ENCODE measurements around the gene DLG5.

The DLG5 gene

GRCh38 chr10:77961668-77962067 lies 35.1 kb upstream of the DLG5 start:
- TF ChIP-seq ZNF274 (IDR thresholded peaks at IDR 0.05; ENCODE audit: low read depth, low read length), result no peak
- no peak overlapping the region for H3K4me3 ChIP-seq (ENCODE audit: low read length)

DNA sequence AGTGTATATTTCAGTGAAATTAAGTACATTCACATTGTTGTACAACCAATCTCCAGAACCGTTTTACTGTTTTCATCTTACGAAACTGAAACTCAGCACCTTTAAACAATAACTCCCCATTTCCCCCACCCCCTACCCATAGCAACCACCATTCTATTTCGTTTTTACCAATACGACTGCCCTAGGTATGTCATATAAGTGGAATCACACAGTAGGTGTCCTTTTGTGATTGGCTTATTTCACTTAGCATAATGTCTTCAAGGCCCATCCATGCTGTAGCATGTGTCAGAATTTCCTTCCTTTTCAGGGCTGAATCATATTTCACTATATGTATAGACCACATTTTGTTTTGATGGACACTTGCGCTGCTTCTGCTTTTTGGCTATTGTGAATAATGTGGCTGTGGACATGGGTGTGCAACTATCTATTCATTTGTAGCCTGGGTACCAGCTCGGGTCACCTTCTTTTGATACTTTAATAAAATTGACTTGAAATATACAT lies 34.3 kb upstream of the DLG5 start:
- no peak overlapping the region for H3K4me3 ChIP-seq (ENCODE audit: low read length)

GRCh38 chr10:77959887-77960455 lies 33.4 kb upstream of the DLG5 start:
- no peak for TF ChIP-seq ZNF274 (IDR thresholded peaks at IDR 0.05; ENCODE audit: low read depth, low read length)
- H3K4me3 ChIP-seq (ENCODE audit: low read length), result no peak overlapping the region

More for the DNA sequence above, 34.3 kb upstream of the DLG5 start:
- no peak for TF ChIP-seq ZNF274 (IDR thresholded peaks at IDR 0.05; ENCODE audit: low read depth, low read length)

GRCh38 chr10:77959384-77959783 lies 32.8 kb upstream of the DLG5 start:
- no peak overlapping the region for H3K4me3 ChIP-seq (ENCODE audit: low read length)
- no peak for TF ChIP-seq ZNF274 (IDR thresholded peaks at IDR 0.05; ENCODE audit: low read depth, low read length)

DNA sequence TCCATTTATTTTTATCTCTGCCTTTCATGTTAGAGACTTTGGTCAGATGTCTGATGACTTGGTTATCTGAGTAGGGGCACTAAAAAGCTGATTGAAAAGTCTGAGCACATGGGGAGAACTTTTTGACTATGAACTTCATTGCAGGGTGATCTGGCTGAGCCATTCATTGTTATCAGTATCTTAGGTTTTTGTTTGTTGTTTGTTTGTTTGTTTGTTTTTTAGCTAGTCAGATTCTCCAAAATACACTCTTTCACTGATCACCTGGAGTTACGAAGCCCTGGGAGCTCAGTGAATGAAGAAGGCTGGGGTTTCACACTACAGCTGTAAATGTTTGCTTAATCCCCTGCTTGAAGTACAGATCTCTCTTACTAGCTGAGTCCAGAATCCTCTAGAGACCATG lies 28.6 kb upstream of the DLG5 start:
- TF ChIP-seq ZNF274 (IDR thresholded peaks at IDR 0.05; ENCODE audit: low read depth, low read length), result no peak
- no peak overlapping the region for H3K4me3 ChIP-seq (ENCODE audit: low read length)

- TF ChIP-seq ZNF274 (IDR thresholded peaks at IDR 0.05; ENCODE audit: low read depth, low read length), result no peak
- H3K4me3 ChIP-seq (ENCODE audit: low read length), result no peak overlapping the region
These were observed 22.6 kb upstream of the DLG5 start for GRCh38 chr10:77949167-77949566.

- no peak for TF ChIP-seq ZNF274 (IDR thresholded peaks at IDR 0.05; ENCODE audit: low read depth, low read length)
- H3K4me3 ChIP-seq (ENCODE audit: low read length), result no peak overlapping the region
These were observed 19.5 kb upstream of the DLG5 start for GRCh38 chr10:77946084-77946483.

DNA sequence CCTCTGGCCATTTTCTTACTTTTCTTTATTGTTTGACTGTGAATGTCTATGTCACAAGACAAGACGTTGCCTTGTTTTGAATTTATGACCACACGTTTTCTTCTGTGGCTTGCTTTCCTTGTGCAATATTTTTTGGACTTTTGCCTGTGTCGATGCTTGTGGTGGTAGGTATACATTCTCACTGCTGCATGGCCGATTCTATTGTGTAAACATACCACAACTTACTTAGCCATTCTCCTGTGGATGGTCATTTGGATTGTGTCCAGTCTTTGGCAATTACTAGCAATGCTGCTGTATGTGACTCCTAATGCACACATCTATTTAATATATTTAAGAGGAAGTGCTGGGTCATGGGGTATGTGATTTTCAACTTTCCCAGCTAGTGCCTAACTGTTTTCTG lies 18.0 kb upstream of the DLG5 start:
- no peak overlapping the region for H3K4me3 ChIP-seq (ENCODE audit: low read length)
- no peak for TF ChIP-seq ZNF274 (IDR thresholded peaks at IDR 0.05; ENCODE audit: low read depth, low read length)

DNA sequence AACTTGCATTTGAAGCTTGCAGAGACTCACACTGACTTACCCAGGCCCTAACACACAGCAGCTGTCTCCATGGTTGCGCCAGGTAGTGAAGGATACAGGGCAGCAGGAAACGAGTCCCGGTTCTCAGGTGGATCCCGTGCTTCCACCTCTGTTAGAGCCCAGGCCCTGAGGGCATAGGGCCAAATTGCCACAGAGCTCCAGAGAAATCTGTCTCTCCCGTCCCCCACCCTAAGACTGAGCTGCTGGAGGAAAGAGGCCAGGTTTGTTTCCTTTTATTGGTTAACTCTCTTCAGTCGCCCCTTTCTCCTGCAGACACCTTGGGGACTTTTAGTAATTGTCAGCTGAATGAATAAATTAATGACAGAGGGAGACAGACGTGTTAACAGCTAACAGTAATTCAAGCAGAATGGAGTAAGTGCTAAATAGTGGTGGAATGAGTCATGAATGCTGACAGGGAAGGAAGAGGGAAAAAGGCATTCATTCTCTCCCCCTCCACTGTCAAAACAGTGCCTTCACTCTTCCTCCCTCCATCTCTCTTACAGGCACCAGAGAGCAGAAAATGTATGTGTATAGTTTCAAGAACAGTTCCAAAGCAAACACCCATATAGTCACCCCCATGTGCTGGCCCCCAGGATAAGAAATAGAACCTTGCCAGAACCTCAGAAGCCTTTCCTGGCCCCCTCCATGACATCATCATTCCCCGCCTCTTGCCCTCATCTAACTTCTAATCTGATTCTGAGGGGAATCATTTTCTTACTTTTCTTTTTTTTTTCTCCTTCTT lies 16.8 kb upstream of the DLG5 start:
- TF ChIP-seq ZNF274 (IDR thresholded peaks at IDR 0.05; ENCODE audit: low read depth, low read length), result no peak

GRCh38 chr10:77941790-77942189 lies 15.2 kb upstream of the DLG5 start:
- no peak for TF ChIP-seq ZNF274 (IDR thresholded peaks at IDR 0.05; ENCODE audit: low read depth, low read length)
- H3K4me3 ChIP-seq (ENCODE audit: low read length), result no peak overlapping the region

More for the DNA sequence above, 16.8 kb upstream of the DLG5 start:
- H3K4me3 ChIP-seq (ENCODE audit: low read length), result no peak overlapping the region

DNA sequence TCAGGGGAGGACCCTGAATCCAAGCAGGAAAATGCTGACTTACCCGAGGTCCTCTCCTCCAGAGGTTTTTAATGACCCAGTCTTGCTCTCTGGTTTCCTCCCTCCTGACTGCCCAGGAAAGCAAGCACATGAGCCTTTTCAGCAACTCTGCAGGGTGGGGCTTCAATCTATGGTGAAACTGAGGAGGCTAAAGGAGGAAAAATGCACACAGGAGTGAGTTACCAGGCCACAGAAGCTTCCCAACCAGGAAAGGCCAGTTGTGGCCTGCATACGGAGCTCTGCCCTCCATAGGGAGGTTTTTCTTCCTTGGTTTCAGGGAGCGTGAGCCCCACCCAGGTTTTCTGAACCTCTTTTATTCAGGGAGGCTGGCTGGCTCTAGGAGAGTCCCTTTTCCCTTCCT lies 14.1 kb upstream of the DLG5 start:
- TF ChIP-seq ZNF274 (IDR thresholded peaks at IDR 0.05; ENCODE audit: low read depth, low read length), result no peak
- H3K4me3 ChIP-seq (ENCODE audit: low read length), result no peak overlapping the region

DNA sequence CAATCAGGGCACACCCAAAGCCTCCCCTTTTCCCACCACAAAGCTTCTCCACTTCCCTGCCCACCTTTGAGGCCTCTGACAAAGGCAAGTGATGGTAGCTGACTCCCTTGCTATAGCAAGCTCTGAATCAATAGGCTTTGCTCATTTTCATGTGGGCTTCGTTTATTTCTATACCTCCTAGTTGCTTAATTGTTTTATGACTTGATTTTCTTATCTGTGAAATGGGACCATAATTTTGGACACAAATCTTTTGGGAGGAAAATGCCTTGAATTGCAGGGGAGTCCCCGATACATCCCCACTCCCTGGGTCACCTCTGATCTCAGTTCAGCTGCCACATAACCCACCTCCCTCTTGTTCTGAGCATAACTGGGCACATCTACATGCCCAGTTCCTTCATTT lies 13.7 kb upstream of the DLG5 start:
- no peak overlapping the region for H3K4me3 ChIP-seq (ENCODE audit: low read length)
- no peak for TF ChIP-seq ZNF274 (IDR thresholded peaks at IDR 0.05; ENCODE audit: low read depth, low read length)

GRCh38 chr10:77939561-77940001 lies 13.0 kb upstream of the DLG5 start:
- H3K4me3 ChIP-seq (ENCODE audit: low read length), result no peak overlapping the region
- no peak for TF ChIP-seq ZNF274 (IDR thresholded peaks at IDR 0.05; ENCODE audit: low read depth, low read length)

- TF ChIP-seq ZNF274 (IDR thresholded peaks at IDR 0.05; ENCODE audit: low read depth, low read length), result no peak
- no peak overlapping the region for H3K4me3 ChIP-seq (ENCODE audit: low read length)
These were observed 10.4 kb upstream of the DLG5 start for GRCh38 chr10:77936697-77937567.
